ENCODE results near the gene DPYSL3.

Gene DPYSL3

DNA sequence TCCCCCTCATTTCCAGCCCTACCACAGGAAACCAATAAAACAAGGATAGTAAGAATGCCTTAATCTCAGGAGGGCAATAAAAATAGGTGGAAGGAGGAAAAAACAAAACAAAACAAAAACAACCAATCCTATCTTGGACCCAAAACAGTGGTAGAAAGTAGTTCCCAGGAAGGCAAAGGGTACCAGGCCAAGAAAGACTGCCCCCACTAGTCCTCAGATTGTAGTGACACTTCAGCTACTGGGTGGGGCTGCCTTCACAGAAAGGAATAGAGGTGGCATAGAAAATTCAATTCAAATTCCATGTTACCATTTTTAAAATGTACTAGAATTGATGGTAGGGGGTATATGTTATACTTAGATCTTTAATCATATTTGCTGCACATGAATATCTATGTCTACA, 59.3 kb downstream of the DPYSL3 start:
- H3K36me3 ChIP-seq (ENCODE audit: control insufficient read depth, insufficient read depth, low read length) = no peaks in the 10 kb centered on the region
- H2BK120ac ChIP-seq (ENCODE audit: low read depth, low read length) = no peak overlapping the region
- no peak overlapping the region for H3K4ac ChIP-seq (ENCODE audit: low read depth, low read length)
- H2BK15ac ChIP-seq (replicated peaks; ENCODE audit: low read depth) = no peak overlapping the region
- no peak overlapping the region for H2AK5ac ChIP-seq (ENCODE audit: low read length)
- no peak overlapping the region for H2BK5ac ChIP-seq (ENCODE audit: low read length)
- peaks cover 2% of the 10 kb centered on the region for H3K79me1 ChIP-seq (ENCODE audit: low read length)
- peaks cover 9% of the 10 kb centered on the region for H3K4me1 ChIP-seq (ENCODE audit: control insufficient read depth, low read depth, low read length)
- H3K23ac ChIP-seq (ENCODE audit: low read length) = no peak overlapping the region
- no peak overlapping the region for H3K4me2 ChIP-seq (ENCODE audit: low read length)
- H3K56ac ChIP-seq (ENCODE audit: low read length) = no peak overlapping the region
- peaks cover 30% of the 10 kb centered on the region for H3K79me2 ChIP-seq (ENCODE audit: control insufficient read depth, insufficient read depth, low read length)
- no peak overlapping the region for H3K18ac ChIP-seq (ENCODE audit: low read length)
- H3K4me3 ChIP-seq (ENCODE audit: low read length) = no peak overlapping the region
- peak; percentile 39 for DNase-seq
- no peak overlapping the region for H4K5ac ChIP-seq (ENCODE audit: low read length)
- no peak overlapping the region for H4K8ac ChIP-seq (ENCODE audit: low read depth, low read length)
- no peak overlapping the region for H3K9ac ChIP-seq (ENCODE audit: low read length)
- H3K27ac ChIP-seq (ENCODE audit: low read depth, low read length) = no peak overlapping the region
- no peaks in the 10 kb centered on the region for H3K27me3 ChIP-seq (ENCODE audit: insufficient read depth, low read length, poor library complexity)

DNA sequence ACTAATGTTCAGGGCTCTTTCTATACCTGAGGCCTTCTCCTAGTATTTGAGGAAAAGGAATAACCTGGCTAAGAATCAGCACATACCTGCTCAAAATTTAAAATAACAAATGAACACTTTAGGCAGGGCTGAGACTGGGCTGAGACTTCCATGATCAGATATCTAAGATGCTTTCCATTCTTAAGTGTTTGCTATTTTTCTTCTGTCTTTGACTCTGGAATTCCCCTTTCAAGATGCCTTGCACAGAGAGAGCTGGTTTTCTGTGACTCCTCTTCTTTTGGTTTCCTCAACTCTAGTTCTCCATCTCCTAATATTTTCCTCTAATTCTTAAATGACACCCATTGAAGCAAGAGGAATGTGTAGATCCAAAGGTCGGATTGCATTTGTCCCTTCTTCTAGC, 61.1 kb downstream of the DPYSL3 start:
- H3K4me2 ChIP-seq (ENCODE audit: low read length) = no peak overlapping the region
- H4K5ac ChIP-seq (ENCODE audit: low read length) = no peak overlapping the region
- H3K4ac ChIP-seq (ENCODE audit: low read depth, low read length) = no peak overlapping the region
- no peak overlapping the region for H2BK5ac ChIP-seq (ENCODE audit: low read length)
- no peak overlapping the region for H2AK5ac ChIP-seq (ENCODE audit: low read length)
- H3K36me3 ChIP-seq (ENCODE audit: control insufficient read depth, insufficient read depth, low read length) = no peaks in the 10 kb centered on the region
- no peak for DNase-seq
- no peaks in the 10 kb centered on the region for H3K27me3 ChIP-seq (ENCODE audit: insufficient read depth, low read length, poor library complexity)
- H3K4me3 ChIP-seq (ENCODE audit: low read length) = no peak overlapping the region
- H3K79me1 ChIP-seq (ENCODE audit: low read length) = peaks cover 2% of the 10 kb centered on the region
- H3K23ac ChIP-seq (ENCODE audit: low read length) = no peak overlapping the region
- H3K27ac ChIP-seq (ENCODE audit: low read depth, low read length) = no peak overlapping the region
- H4K8ac ChIP-seq (ENCODE audit: low read depth, low read length) = no peak overlapping the region
- no peak overlapping the region for H3K9ac ChIP-seq (ENCODE audit: low read length)
- no peak overlapping the region for H2BK15ac ChIP-seq (replicated peaks; ENCODE audit: low read depth)
- no peak overlapping the region for H3K56ac ChIP-seq (ENCODE audit: low read length)
- H3K79me2 ChIP-seq (ENCODE audit: control insufficient read depth, insufficient read depth, low read length) = peaks cover 32% of the 10 kb centered on the region
- H2BK120ac ChIP-seq (ENCODE audit: low read depth, low read length) = no peak overlapping the region
- peaks cover 3% of the 10 kb centered on the region for H3K4me1 ChIP-seq (ENCODE audit: control insufficient read depth, low read depth, low read length)
- no CpG with 5 or more reads among the region's 1 CpG for WGBS (ENCODE audit: extremely low coverage, insufficient coverage, low lambda C conversion rate)
- H3K18ac ChIP-seq (ENCODE audit: low read length) = no peak overlapping the region

DNA sequence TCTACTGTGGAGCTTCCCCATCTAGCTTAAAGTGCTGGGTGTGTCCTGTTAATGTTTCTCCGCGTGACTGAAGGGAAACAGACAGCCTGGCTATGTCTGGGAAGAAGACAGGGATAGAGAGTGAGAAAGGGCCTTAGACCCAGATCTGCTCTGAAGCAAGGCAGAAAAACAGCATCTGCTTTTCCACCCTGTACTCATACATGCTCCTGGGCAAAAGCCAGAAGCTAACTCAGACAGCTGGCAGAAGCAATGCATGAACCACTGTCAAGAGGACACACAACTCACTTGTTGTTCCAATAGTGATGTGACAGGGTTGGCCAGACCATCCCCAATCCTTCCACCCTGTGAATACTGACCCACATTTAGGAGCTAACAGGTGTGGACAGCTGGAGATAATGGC, 63.3 kb downstream of the DPYSL3 start:
- no peak overlapping the region for H3K9ac ChIP-seq (ENCODE audit: low read length)
- no peak overlapping the region for H2BK15ac ChIP-seq (replicated peaks; ENCODE audit: low read depth)
- no peak overlapping the region for H3K23ac ChIP-seq (ENCODE audit: low read length)
- H3K56ac ChIP-seq (ENCODE audit: low read length) = no peak overlapping the region
- H2BK120ac ChIP-seq (ENCODE audit: low read depth, low read length) = no peak overlapping the region
- H3K27me3 ChIP-seq (ENCODE audit: insufficient read depth, low read length, poor library complexity) = no peaks in the 10 kb centered on the region
- no peak overlapping the region for H3K4me2 ChIP-seq (ENCODE audit: low read length)
- peaks cover 36% of the 10 kb centered on the region for H3K79me2 ChIP-seq (ENCODE audit: control insufficient read depth, insufficient read depth, low read length)
- no CpG with 5 or more reads among the region's 2 CpGs for WGBS (ENCODE audit: extremely low coverage, insufficient coverage, low lambda C conversion rate)
- H3K27ac ChIP-seq (ENCODE audit: low read depth, low read length) = no peak overlapping the region
- H3K79me1 ChIP-seq (ENCODE audit: low read length) = peaks cover 2% of the 10 kb centered on the region
- H4K5ac ChIP-seq (ENCODE audit: low read length) = no peak overlapping the region
- H2BK5ac ChIP-seq (ENCODE audit: low read length) = no peak overlapping the region
- no peaks in the 10 kb centered on the region for H3K36me3 ChIP-seq (ENCODE audit: control insufficient read depth, insufficient read depth, low read length)
- peaks cover 3% of the 10 kb centered on the region for H3K4me1 ChIP-seq (ENCODE audit: control insufficient read depth, low read depth, low read length)
- H4K8ac ChIP-seq (ENCODE audit: low read depth, low read length) = no peak overlapping the region
- H3K4ac ChIP-seq (ENCODE audit: low read depth, low read length) = no peak overlapping the region
- DNase-seq = no peak
- no peak overlapping the region for H2AK5ac ChIP-seq (ENCODE audit: low read length)
- H3K18ac ChIP-seq (ENCODE audit: low read length) = no peak overlapping the region
- no peak overlapping the region for H3K4me3 ChIP-seq (ENCODE audit: low read length)

DNA sequence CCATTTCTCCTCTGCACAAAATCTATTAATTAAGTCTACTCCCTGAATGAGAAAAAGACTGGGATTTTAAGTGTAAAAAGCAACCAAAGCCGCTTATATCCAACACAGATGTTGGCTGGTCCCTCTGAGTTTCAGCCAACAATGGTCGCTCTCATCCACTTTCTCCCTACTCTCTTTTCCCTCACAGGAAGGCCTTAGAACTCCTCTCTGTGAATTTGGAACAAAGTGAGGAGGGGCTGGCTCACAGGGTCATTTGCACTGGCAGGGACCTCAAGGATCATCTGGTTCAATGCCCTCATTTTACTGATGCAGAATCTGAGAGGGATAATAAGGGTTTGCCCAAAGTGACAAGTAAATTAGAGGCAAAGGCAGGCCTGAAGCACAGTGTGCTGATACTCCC, 64.0 kb downstream of the DPYSL3 start:
- peaks cover 34% of the 10 kb centered on the region for H3K79me2 ChIP-seq (ENCODE audit: control insufficient read depth, insufficient read depth, low read length)
- no peak overlapping the region for H2BK120ac ChIP-seq (ENCODE audit: low read depth, low read length)
- no peak overlapping the region for H3K4me3 ChIP-seq (ENCODE audit: low read length)
- no peak overlapping the region for H3K4me2 ChIP-seq (ENCODE audit: low read length)
- no peak overlapping the region for H2BK5ac ChIP-seq (ENCODE audit: low read length)
- H3K4me1 ChIP-seq (ENCODE audit: control insufficient read depth, low read depth, low read length) = peaks cover 3% of the 10 kb centered on the region
- H4K5ac ChIP-seq (ENCODE audit: low read length) = no peak overlapping the region
- H2BK15ac ChIP-seq (replicated peaks; ENCODE audit: low read depth) = no peak overlapping the region
- H3K36me3 ChIP-seq (ENCODE audit: control insufficient read depth, insufficient read depth, low read length) = no peaks in the 10 kb centered on the region
- no peak overlapping the region for H3K18ac ChIP-seq (ENCODE audit: low read length)
- no peak overlapping the region for H2AK5ac ChIP-seq (ENCODE audit: low read length)
- H3K4ac ChIP-seq (ENCODE audit: low read depth, low read length) = no peak overlapping the region
- H3K56ac ChIP-seq (ENCODE audit: low read length) = no peak overlapping the region
- peaks cover 2% of the 10 kb centered on the region for H3K79me1 ChIP-seq (ENCODE audit: low read length)
- WGBS (ENCODE audit: extremely low coverage, insufficient coverage, low lambda C conversion rate) = no CpG with 5 or more reads among the region's 2 CpGs
- no peak overlapping the region for H3K9ac ChIP-seq (ENCODE audit: low read length)
- no peaks in the 10 kb centered on the region for H3K27me3 ChIP-seq (ENCODE audit: insufficient read depth, low read length, poor library complexity)
- H3K23ac ChIP-seq (ENCODE audit: low read length) = no peak overlapping the region
- no peak for DNase-seq
- no peak overlapping the region for H4K8ac ChIP-seq (ENCODE audit: low read depth, low read length)
- H3K27ac ChIP-seq (ENCODE audit: low read depth, low read length) = no peak overlapping the region

DNA sequence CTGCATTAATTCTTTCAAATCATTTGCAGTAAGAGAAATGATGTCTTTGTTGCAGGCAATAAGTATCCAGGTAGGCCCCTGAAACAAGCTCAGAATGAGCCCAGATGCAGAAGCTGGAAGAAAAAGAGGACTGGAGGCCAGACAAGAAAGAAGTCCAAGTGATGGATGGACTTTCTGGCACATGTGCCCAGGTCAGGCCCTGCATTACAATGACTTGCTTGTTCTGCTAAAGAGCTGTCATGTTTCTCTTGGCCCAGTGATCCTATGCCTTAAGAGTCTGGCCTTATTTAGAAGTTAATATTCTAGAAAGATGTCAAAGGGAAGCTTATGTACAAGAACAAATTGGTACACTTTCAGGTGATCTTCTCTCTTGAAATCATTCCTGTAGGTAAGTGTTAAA, 64.8 kb downstream of the DPYSL3 start:
- Histone ChIP-seq H2BK15ac (replicated peaks; ENCODE audit: low read depth) (no peak overlapping the region), H3K4me2 (ENCODE audit: low read length) (no peak overlapping the region), H3K79me2 (ENCODE audit: control insufficient read depth, insufficient read depth, low read length) (peaks cover 30% of the 10 kb centered on the region), H2AK5ac (ENCODE audit: low read length) (no peak overlapping the region), H3K79me1 (ENCODE audit: low read length) (peaks cover 2% of the 10 kb centered on the region), H3K4ac (ENCODE audit: low read depth, low read length) (no peak overlapping the region), H3K27me3 (ENCODE audit: insufficient read depth, low read length, poor library complexity) (no peaks in the 10 kb centered on the region), H3K18ac (ENCODE audit: low read length) (no peak overlapping the region), H3K36me3 (ENCODE audit: control insufficient read depth, insufficient read depth, low read length) (no peaks in the 10 kb centered on the region), H4K5ac (ENCODE audit: low read length) (no peak overlapping the region), H3K27ac (ENCODE audit: low read depth, low read length) (no peak overlapping the region), H4K8ac (ENCODE audit: low read depth, low read length) (no peak overlapping the region), H3K4me1 (ENCODE audit: control insufficient read depth, low read depth, low read length) (peaks cover 3% of the 10 kb centered on the region), H3K4me3 (ENCODE audit: low read length) (no peak overlapping the region), H3K9ac (ENCODE audit: low read length) (no peak overlapping the region), H3K23ac (ENCODE audit: low read length) (no peak overlapping the region), H2BK120ac (ENCODE audit: low read depth, low read length) (no peak overlapping the region), H3K56ac (ENCODE audit: low read length) (no peak overlapping the region), H2BK5ac (ENCODE audit: low read length) (no peak overlapping the region)
- DNase-seq = no peak

DNA sequence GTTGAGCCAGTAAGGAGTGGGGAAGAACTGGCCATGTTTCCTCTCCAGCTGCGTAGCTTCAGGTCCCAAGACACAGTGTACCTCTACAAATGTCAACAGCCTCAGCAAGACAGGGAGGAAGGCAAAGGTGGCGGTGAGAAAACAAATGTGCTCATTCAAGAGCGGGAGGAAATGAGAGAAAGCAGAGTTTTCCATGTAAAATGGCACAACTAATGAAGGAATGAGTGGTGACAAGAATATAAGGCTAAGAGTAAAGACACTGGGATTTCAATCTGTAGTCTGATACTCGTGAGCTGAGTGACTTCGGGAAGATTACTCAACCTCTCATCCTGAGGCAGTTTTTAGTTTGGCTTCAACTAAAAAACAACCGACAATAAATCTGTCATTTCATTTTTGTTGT, 67.6 kb downstream of the DPYSL3 start:
- H3K4me1 ChIP-seq (ENCODE audit: control insufficient read depth, low read depth, low read length) = peaks cover 3% of the 10 kb centered on the region
- no peak overlapping the region for H3K18ac ChIP-seq (ENCODE audit: low read length)
- H3K4me2 ChIP-seq (ENCODE audit: low read length) = no peak overlapping the region
- H3K9ac ChIP-seq (ENCODE audit: low read length) = no peak overlapping the region
- peaks cover 15% of the 10 kb centered on the region for H3K79me2 ChIP-seq (ENCODE audit: control insufficient read depth, insufficient read depth, low read length)
- H3K79me1 ChIP-seq (ENCODE audit: low read length) = peaks cover 2% of the 10 kb centered on the region
- H2AK5ac ChIP-seq (ENCODE audit: low read length) = no peak overlapping the region
- H4K8ac ChIP-seq (ENCODE audit: low read depth, low read length) = no peak overlapping the region
- WGBS (ENCODE audit: extremely low coverage, insufficient coverage, low lambda C conversion rate) = no CpG with 5 or more reads among the region's 6 CpGs
- no peak overlapping the region for H3K23ac ChIP-seq (ENCODE audit: low read length)
- no peak overlapping the region for H3K4ac ChIP-seq (ENCODE audit: low read depth, low read length)
- no peak overlapping the region for H2BK5ac ChIP-seq (ENCODE audit: low read length)
- H3K36me3 ChIP-seq (ENCODE audit: control insufficient read depth, insufficient read depth, low read length) = no peaks in the 10 kb centered on the region
- H3K27ac ChIP-seq (ENCODE audit: low read depth, low read length) = no peak overlapping the region
- no peak overlapping the region for H4K5ac ChIP-seq (ENCODE audit: low read length)
- H3K27me3 ChIP-seq (ENCODE audit: insufficient read depth, low read length, poor library complexity) = no peaks in the 10 kb centered on the region
- no peak overlapping the region for H3K56ac ChIP-seq (ENCODE audit: low read length)
- no peak overlapping the region for H2BK120ac ChIP-seq (ENCODE audit: low read depth, low read length)
- no peak overlapping the region for H2BK15ac ChIP-seq (replicated peaks; ENCODE audit: low read depth)
- no peak for DNase-seq
- no peak overlapping the region for H3K4me3 ChIP-seq (ENCODE audit: low read length)

Data from mesendoderm (in vitro differentiated cells).